Heart right ventricle (tissue), 16 donors: ENCODE measurements around the gene DDB1. TPM values are rescaled to one million over a fixed set of nuclear protein-coding genes. Genes with fewer than 3 reads are reported as not detected.

Experiments used
- ATAC-seq, 8 donors: fragments of 200-7000 bp; cut with Tn5 transposase; one replicate each; pipeline ENCODE4 v1.9.1; 2020; ENCODE audit warnings: mild to moderate bottlenecking in 8 of 8, moderate library complexity in 8 of 8, moderate number of reproducible peaks in 1 of 8
- DNase-seq, 2 donors: peaks; one replicate each; pipeline ENCODE4 v3.0.0-alpha.2; 2020
- H3K27ac ChIP-seq, 10 donors: fragments of 200-600 bp; sonication (generic) in 2 of 10; one replicate each; pipeline versions ENCODE4 v1.5.0 to v1.8.0; 2020 to 2022; ENCODE audit warnings: mild to moderate bottlenecking in 3 of 10
- H3K27me3 ChIP-seq, 7 donors: fragments of 200-600 bp; one replicate each; pipeline ENCODE4 v1.8.0; 2021 to 2022; ENCODE audit warnings: mild to moderate bottlenecking in 2 of 7
- H3K36me3 ChIP-seq, 9 donors: fragments of 200-600 bp; sonication (generic) in 1 of 9; one replicate each; pipeline versions ENCODE4 v1.5.0 to v1.8.0; 2020 to 2022; ENCODE audit warnings: mild to moderate bottlenecking in 2 of 9
- H3K4me1 ChIP-seq, 9 donors: fragments of 200-600 bp; sonication (generic) in 1 of 9; one replicate each; pipeline versions ENCODE4 v1.5.0 to v1.8.0; 2020 to 2022; ENCODE audit warnings: mild to moderate bottlenecking in 4 of 9
- H3K4me3 ChIP-seq, 10 donors: fragments of 200-600 bp; sonication (generic) in 2 of 10; one replicate each; pipeline versions ENCODE4 v1.5.0 to v1.8.0; 2020 to 2022; ENCODE audit warnings: mild to moderate bottlenecking in 7 of 10, moderate library complexity in 2 of 10
- H3K9me3 ChIP-seq, 11 donors: fragments of 200-600 bp in 10 of 11; sonication (generic) in 2 of 11; one replicate each; pipeline versions ENCODE4 v1.5.0 to v1.8.0; 2013 to 2022; ENCODE audit warnings: mild to moderate bottlenecking in 2 of 11, control low read depth in 1 of 11, moderate library complexity in 1 of 11
- CTCF ChIP-seq, 9 donors: fragments of 200-600 bp; sonication (generic) in 2 of 9; IDR thresholded peaks; one replicate each; pipeline versions ENCODE4 v1.5.0 to v1.8.0; 2021 to 2022; ENCODE audit warnings: antibody characterized with exemption in 9 of 9, mild to moderate bottlenecking in 5 of 9, moderate library complexity in 1 of 9
- WGBS, 2 donors: extraction: QIAGEN DNeasy Blood & Tissue Kit; methylation state at CpG; one replicate each; pipeline ENCODE4 v1.1.7; 2013; ENCODE audit warnings: inconsistent platforms in 1 of 2; 5-methylcytosine and 5-hydroxymethylcytosine counted together
- intact Hi-C, 10 donors: fragments of 100-400 bp; cut with DNase I; formaldehyde crosslinking; loops; one replicate each; pipeline versions ENCODE4 v1.11.1 to v1.14.2; 2022
- polyA plus RNA-seq, 2 donors: library from polyadenylated mRNA; stranded (reverse); fragments of 200-250 nt; gene quantifications; one replicate each; pipeline ENCODE4 v1.2.3, GENCODE V29; 2013
- total RNA-seq, 10 donors: library from RNA; stranded (reverse); fragmentation: NEBNext Ultra II Directional in 3 of 10; extraction: Animal tissue kit (Norgen Biotek cat#: 25700) in 3 of 10; gene quantifications; one replicate each; pipeline versions ENCODE4 v1.2.1 to v1.2.4, GENCODE V29; 2021 to 2023
- donor health status: Arrhythmogenic right ventricular cardiomyopathy.
- donor health status: ischemic (EF 13 %, LVEDD 7.1; RV severe dilation, severe dysfunction).
- donor health status: healthy with polysubstance abuse.
- donor health status: DM: no; HTN: yes; CAD: no.
- donor health status: DM: no; HTN: no; CAD: no.
- donor health status: ischemic (EF 25% LVEDD 6.9; RV normal size, moderate dysfunction).
- donor health status: ischemic (EF 25% LVEDD 5.7; RV mildly dilated, moderate dysfunction).
- donor health status: healthy.
- donor health status: DM: yes; HTN: yes; CAD: no.
- donor health status: Ischemic cardiomyopathy.
- donor health status: ischemic (EF 35%, LVEDD 5.7; RV mildly dilated, moderate dysfunction).
- donor health status: nonischemic (EF 11% LVEDD 7.7; RV severe dilation, severe dysfunction).
- donor health status: DM: yes; HTN: yes; CAD: no.
- donor health status: PGD.
- donor health status: ischemic (EF 29% LVEDD 5.4; RV normal size, mild dysfunction).
- donor health status: nonischemic (EF 23%, LVEDD 6.1; RV moderate dilation, normal function).

DDB1 gene
- total and polyA plus RNA-seq, 12 donors: 59.0 to 147 (median 129) TPM

GRCh38 chr11:61277186-61278000, 55.5 kb downstream of the DDB1 start:
- intact Hi-C loops: no loop called here
- Histone ChIP-seq H3K36me3 (peaks cover 0 to 7% (median 0%) of the 10 kb centered on the region in 9 donors), H3K27ac (no peak overlapping the region), H3K27me3 (no peaks in the 10 kb centered on the region), H3K4me1 (no peaks in the 10 kb centered on the region), H3K4me3 (no peak overlapping the region), H3K9me3 (no peaks in the 10 kb centered on the region)
- no peak for TF ChIP-seq CTCF (IDR thresholded peaks at IDR 0.05)
- ATAC-seq: no peak
- 87 to 90% methylated on average over 14 of the region's 14 CpGs for whole genome bisulfite sequencing, 2 donors
- no peak for DNase-seq

- Histone ChIP-seq H3K27ac (no peak overlapping the region), H3K27me3 (no peaks in the 10 kb centered on the region), H3K36me3 (peaks cover 0 to 3% (median 0%) of the 10 kb centered on the region in 9 donors), H3K9me3 (no peaks in the 10 kb centered on the region), H3K4me1 (no peaks in the 10 kb centered on the region), H3K4me3 (no peak overlapping the region)
- TF ChIP-seq CTCF (IDR thresholded peaks at IDR 0.05): no peak
- intact Hi-C loops: no loop called here
- WGBS, 2 donors: 93 to 95% methylated on average over 4 of the region's 4 CpGs
- ATAC-seq: no peak
- DNase-seq: no peak
Observed at GRCh38 chr11:61275191-61275590, 57.7 kb downstream of the DDB1 start.

- 94% methylated on average over 4 of the region's 4 CpGs for WGBS, 2 donors
- DNase-seq: no peak
Observed at GRCh38 chr11:61274084-61274483, 58.8 kb downstream of the DDB1 start.

More at GRCh38 chr11:61274084-61274483, 58.8 kb downstream of the DDB1 start:
- Histone ChIP-seq H3K4me3 (no peak overlapping the region), H3K9me3 (no peaks in the 10 kb centered on the region), H3K27me3 (no peaks in the 10 kb centered on the region), H3K36me3 (peaks cover 0 to 3% (median 0%) of the 10 kb centered on the region in 9 donors), H3K4me1 (no peaks in the 10 kb centered on the region), H3K27ac (no peak overlapping the region)
- peak in 1 of 8 donors; percentile 18 for ATAC-seq
- no peak for TF ChIP-seq CTCF (IDR thresholded peaks at IDR 0.05)
- intact Hi-C loops: no loop called here
